Hepatic stellate cell (primary cell): ENCODE data around the gene MLLT11.
"Not testable (repeated sequence)": the region's sequence is repeated elsewhere in the genome, so short reads cannot be mapped to it uniquely, and the experiment has no call there.

Source experiments
- DNase-seq: peaks from one replicate; pipeline ENCODE4 v3.0.0; 2011; ENCODE audit warnings: low spot score

The MLLT11 gene

GRCh38 chr1:151056149-151056548 is 4.0 kb upstream of the MLLT11 start:
- DNase-seq: no peak

GRCh38 chr1:151058692-151059091 is 1.5 kb upstream of the MLLT11 start:
- no peak for DNase-seq

- DNase-seq: peak; percentile 88
These were observed 839 bp upstream of the MLLT11 start, which contains the start of gene CDC42SE1 for GRCh38 chr1:151059109-151060006. CDC42SE1 (minus strand) TSS chr1:151059622; CDS start chr1:151055730, 3,892 bp downstream.

GRCh38 chr1:151060657-151061421 is 642 bp downstream of the MLLT11 start:
- DNase-seq: no peak

- no peak for DNase-seq
These were observed 1.5 kb downstream of the MLLT11 start for GRCh38 chr1:151061704-151062103.

- peak; percentile 89 for DNase-seq
These were observed 2.7 kb downstream of the MLLT11 start for GRCh38 chr1:151062741-151063371.

GRCh38 chr1:151065089-151065645 is 5.0 kb downstream of the MLLT11 start:
- DNase-seq: no peak

- DNase-seq: no peak
These were observed 7.0 kb downstream of the MLLT11 start for GRCh38 chr1:151067185-151067584.

- no peak for DNase-seq
These were observed 8.9 kb downstream of the MLLT11 start for GRCh38 chr1:151069103-151069486.

GRCh38 chr1:151070474-151071276 is 10.5 kb downstream of the MLLT11 start, which contains the start of gene GABPB2:
GABPB2 (plus strand) TSS chr1:151070761; CDS start chr1:151088190, 17,429 bp downstream.
- peak; percentile 86 for DNase-seq

- DNase-seq: no peak
These were observed 12.0 kb downstream of the MLLT11 start for GRCh38 chr1:151072224-151072623.

GRCh38 chr1:151085953-151086559 is 25.9 kb downstream of the MLLT11 start:
- no peak for DNase-seq

GRCh38 chr1:151097426-151097825 is 37.2 kb downstream of the MLLT11 start:
- DNase-seq: not testable (repeated sequence)

- no peak for DNase-seq
These were observed 37.9 kb downstream of the MLLT11 start for GRCh38 chr1:151098126-151098525.

GRCh38 chr1:151104630-151105029 is 44.4 kb downstream of the MLLT11 start:
- DNase-seq: no peak

- peak; percentile 44 for DNase-seq
These were observed 46.7 kb downstream of the MLLT11 start for GRCh38 chr1:151106894-151107293.

GRCh38 chr1:151108331-151108730 is 48.1 kb downstream of the MLLT11 start:
- DNase-seq: no peak

GRCh38 chr1:151113877-151114276 is 53.7 kb downstream of the MLLT11 start:
- no peak for DNase-seq
